Astrocyte of the spinal cord (primary cell): ENCODE measurements around the gene FTO.

Experiments
- DNase-seq: peaks from one replicate; pipeline ENCODE4 v3.0.0; 2011; ENCODE audit warnings: low read depth, low spot score
- H3K4me3 ChIP-seq: 2 replicates; pipeline ENCODE4 v1.5.1; 2011; ENCODE audit warnings: low read depth, mild to moderate bottlenecking, low read length, moderate library complexity
- in situ Hi-C: cut with HindIII; loops from 2 replicates; pipeline ENCODE4 v1.10.0; 2017; ENCODE audit warnings: low sequenced_read_pairs
- TF ChIP-seq, protein P1 (sequence below): IDR thresholded peaks from 2 replicates; pipeline ENCODE4 v1.5.1; 2012; ENCODE audit warnings: low read depth, mild to moderate bottlenecking, low read length, inconsistent platforms

The FTO gene

DNA sequence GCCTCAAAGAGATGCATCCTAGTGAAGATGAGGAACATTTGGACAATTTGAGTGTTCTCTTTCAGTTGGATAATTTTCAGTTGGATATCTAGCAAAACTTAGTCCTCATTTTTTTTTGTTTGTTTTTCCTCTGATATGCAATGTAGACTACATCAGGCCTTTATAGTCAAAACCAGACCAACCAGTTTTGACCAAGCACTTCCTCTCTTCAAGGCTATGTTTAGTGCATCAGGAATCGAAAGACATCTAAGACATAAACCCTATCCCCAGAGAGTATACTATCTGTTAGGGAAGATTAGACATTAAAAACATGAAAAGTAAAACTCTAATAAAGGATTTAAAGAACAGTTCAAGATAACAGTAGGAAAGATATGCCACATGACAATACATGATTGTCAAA lies 326.5 kb downstream of the FTO start:
- no peak overlapping the region for H3K4me3 ChIP-seq
- in situ Hi-C loops: no loop called here
- TF ChIP-seq, protein P1, sequence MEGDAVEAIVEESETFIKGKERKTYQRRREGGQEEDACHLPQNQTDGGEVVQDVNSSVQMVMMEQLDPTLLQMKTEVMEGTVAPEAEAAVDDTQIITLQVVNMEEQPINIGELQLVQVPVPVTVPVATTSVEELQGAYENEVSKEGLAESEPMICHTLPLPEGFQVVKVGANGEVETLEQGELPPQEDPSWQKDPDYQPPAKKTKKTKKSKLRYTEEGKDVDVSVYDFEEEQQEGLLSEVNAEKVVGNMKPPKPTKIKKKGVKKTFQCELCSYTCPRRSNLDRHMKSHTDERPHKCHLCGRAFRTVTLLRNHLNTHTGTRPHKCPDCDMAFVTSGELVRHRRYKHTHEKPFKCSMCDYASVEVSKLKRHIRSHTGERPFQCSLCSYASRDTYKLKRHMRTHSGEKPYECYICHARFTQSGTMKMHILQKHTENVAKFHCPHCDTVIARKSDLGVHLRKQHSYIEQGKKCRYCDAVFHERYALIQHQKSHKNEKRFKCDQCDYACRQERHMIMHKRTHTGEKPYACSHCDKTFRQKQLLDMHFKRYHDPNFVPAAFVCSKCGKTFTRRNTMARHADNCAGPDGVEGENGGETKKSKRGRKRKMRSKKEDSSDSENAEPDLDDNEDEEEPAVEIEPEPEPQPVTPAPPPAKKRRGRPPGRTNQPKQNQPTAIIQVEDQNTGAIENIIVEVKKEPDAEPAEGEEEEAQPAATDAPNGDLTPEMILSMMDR: no peak
- DNase-seq: no peak

DNA sequence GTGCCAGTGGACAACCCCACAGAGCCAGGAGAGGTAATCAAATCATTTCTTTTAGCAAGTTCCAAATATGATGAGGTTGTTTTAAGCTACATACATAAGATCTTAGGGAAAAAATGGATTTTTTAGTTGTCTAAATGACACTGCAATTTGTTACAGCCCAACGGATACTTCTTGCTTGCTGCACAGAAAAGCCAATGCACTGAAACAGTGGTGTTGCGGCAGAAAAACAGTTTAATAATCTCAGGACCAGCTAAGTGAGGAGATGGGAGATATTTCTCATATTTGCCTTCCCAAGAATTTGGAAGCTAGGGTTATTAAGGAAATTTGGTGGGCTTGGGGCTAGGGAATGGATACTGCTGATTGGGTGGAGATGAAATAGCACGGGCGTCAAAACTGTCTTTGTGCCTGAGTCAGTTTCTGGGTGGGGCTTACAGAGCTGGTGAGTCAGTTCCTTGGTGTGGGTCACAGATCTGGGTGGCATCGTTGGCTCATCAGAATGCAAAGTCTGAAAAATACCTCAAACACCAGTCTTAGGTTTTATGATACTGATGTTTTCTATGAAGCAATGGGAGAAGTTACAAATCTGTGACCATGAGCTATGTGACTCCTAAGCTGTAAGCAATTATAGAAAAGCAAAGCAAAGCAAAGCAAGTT lies 327.3 kb downstream of the FTO start:
- DNase-seq: no peak
- H3K4me3 ChIP-seq: no peak overlapping the region
- in situ Hi-C loops: no loop called here
- TF ChIP-seq, protein P1: no peak

DNA sequence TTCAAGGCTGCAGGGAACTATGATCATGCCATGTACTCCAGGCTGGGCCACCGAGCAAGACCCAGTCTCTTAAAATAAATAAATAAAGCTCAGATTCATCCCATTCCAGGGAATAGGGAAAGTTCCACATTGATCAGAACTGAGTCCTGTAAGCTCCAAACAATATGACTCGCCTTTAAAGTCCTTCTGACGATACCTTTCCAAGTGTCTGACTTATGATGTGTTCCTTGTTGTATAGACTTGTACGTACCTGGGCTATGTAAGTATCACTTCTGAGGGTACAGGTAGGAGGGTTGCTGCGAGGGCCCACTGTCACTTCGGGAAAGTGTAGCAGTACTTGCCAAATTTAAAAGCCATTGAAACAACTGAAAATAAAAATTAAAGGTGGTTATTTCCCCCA lies 329.8 kb downstream of the FTO start:
- no peak overlapping the region for H3K4me3 ChIP-seq
- in situ Hi-C loops: no loop called here
- DNase-seq: no peak
- TF ChIP-seq, protein P1: no peak

DNA sequence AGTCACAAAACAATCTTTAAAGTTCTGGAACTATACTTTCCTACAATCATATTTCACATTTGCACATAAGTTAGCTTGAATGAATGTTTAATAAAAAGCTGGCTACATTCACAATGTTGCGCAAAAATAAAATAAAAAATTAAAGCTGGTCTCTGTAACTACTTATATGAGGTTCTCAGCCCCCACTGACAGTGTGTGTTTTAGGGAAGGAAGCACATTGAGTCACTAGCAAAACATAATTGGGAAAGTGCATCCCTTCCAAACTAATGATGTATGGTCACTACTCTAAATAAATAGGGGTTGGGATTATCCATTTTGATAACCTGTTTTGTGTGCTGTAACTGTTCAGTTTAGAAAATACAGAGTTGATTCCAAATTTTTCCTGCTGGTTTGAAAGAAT lies 330.7 kb downstream of the FTO start:
- in situ Hi-C loops: no loop called here
- no peak overlapping the region for H3K4me3 ChIP-seq
- TF ChIP-seq, protein P1: no peak
- no peak for DNase-seq

DNA sequence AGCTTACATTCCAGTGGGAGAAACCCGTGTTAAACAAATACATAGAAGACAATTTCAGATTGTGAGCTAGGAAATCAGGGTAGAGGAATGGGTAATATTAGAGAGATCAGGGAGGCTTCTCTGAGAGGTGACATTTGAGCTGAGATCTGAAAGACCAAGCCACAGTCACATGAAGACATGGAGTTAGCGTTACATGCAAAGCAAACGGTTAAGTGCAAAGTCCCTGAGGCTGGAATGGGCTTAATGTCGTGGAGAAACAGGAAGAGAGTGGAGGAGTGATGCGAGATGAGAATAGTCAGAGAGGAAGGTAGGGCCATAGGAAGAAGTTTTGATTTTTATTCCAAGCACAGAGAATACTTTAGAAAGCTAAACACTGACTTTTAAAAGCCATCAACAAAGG lies 336.5 kb downstream of the FTO start:
- DNase-seq: no peak
- TF ChIP-seq, protein P1: no peak
- no peak overlapping the region for H3K4me3 ChIP-seq
- in situ Hi-C loops: no loop called here

DNA sequence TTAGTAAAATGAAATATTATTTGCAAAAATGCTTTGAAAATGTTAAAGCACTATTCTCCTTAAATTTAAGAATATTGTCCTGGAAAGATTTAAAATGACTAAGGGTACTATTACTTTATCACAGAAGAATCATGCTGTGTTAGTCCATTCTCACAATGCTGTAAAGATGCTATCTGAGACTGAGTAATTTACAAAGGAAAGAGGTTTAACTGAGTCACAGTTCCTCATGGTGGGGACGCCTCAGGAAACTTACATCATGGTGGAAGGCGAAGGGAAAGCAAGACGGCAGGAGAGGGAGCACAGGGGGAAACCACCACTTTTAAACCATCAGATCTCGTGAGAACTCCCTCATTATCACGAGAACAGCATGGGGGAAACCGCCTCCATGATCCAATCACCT lies 337.0 kb downstream of the FTO start:
- in situ Hi-C loops: no loop called here
- no peak overlapping the region for H3K4me3 ChIP-seq
- TF ChIP-seq, protein P1: no peak
- no peak for DNase-seq
